HG02970 (cell line): Measurements from ENCODE around the gene CMTM3.
"Not testable (repeated sequence)": the region's sequence is repeated elsewhere in the genome, so short reads cannot be mapped to it uniquely, and the experiment has no call there.

Experiments used
- ATAC-seq: cut with Tn5 transposase; IDR thresholded peaks from one replicate; pipeline ENCODE4 v1.9.1; 2021; ENCODE audit warnings: mild to moderate bottlenecking, moderate library complexity, moderate number of reproducible peaks; ENCODE audit not compliant: unreplicated experiment, low FRiP score

The CMTM3 gene

DNA sequence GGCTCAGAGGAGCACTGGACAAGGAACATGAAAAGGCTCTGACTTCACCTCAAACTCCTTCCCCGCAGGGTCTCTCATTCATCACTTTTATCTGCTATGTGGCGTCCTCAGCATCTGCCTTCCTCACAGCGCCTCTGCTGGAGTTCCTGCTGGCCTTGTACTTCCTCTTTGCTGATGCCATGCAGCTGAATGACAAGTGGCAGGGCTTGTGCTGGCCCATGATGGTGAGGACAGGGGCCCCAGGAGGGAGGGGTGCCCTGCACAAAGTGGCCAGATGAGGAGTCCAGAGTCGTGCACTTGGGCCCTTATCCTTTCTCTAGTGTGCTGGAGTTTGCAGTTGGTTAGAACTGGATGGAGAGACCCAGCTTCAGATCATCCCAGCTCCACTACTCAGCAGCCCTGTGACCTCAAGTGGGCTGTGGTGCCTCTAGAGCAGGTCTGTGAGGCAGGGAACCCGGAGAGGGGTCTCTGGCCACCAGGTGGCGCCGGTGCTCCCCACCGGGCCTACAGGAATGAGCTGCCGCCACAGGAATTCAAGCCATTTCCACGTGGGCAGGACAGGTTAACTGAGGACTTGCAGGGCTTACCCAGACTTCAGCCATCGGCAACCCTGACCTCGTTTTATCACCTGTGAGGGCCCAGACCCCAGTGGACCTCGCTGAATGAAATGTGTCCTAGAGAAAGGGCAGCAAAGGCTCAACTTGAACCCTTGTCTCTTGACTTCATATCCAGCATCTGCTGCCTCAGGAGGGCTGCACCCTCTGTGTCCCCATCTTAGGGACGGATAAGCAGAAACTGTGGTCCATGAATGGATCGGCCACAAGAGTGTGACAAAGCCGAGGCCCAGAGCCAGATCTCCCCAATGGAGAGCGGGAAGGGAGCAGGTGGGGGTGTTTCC lies 4.0 kb downstream of the CMTM3 start:
- ATAC-seq = no peak

DNA sequence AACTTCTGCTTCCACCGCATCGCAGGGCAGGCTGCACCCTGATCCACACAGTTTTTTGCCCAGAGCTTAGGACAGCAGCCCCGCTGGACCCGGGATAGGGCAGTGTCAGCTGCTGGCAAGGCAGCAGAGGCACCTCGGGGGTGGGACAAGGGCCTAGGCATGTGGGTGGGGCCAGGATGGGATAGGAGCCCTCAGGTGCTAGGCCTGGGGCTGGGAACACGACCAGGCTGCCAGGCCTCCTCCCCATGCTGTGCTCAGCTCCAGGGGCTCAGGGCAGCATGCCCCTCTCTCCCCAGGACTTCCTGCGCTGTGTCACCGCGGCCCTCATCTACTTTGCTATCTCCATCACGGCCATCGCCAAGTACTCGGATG lies 4.6 kb downstream of the CMTM3 start:
- no peak for ATAC-seq

DNA sequence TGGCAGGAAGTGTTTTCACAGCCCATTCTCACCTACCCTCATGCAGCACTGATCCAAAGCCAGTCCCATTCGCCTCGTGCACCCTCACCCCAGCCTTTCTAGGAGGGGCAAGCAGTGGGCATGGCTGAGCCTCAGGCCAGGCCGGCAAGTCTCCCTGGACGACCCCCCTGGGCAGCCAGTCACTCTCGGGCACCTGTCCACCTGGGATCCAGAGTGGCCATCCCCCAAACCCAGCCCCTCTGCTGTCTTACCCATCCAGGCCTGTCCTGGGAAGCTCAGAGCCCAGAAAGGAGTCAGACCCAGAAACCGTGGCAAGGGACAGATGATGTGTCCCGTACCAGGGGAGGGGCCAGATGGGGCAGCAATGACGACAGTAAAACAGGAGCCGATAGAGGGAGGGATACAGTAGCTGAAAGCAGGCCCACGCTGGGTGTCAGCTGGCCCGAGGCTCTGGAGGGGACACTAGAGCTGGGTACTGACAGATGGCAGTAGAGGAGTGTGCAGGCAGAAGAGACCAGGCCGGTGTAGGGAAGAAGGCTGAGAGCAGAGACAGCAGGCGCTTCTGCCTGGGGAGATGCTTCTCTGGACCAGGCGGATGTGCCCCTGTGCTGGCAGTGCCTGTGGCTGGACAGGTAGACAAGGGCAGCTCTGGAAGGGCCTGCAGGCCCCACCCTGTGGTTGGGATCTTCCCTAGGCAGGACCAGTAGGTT lies 5.8 kb downstream of the CMTM3 start:
- no peak for ATAC-seq

DNA sequence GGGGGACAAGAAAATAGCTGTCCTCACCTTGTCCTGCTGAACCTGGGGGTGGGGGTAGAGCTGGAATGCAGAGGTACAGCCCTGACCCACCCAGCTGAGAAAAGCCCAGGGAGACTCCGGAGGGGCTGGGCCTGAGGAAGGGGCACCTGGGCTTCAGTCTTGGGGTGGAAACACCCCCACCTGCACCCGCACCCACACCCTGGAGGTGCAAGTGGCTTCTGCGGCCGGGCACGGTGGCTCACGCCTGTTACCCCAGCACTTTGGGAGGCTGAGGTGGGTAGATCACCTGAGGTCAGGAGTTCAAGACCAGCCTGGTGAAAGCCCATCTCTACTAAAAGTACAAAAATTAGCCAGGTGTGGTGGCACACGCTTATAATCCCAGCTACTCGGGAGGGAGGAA lies 7.4 kb downstream of the CMTM3 start:
- not testable (repeated sequence) for ATAC-seq

DNA sequence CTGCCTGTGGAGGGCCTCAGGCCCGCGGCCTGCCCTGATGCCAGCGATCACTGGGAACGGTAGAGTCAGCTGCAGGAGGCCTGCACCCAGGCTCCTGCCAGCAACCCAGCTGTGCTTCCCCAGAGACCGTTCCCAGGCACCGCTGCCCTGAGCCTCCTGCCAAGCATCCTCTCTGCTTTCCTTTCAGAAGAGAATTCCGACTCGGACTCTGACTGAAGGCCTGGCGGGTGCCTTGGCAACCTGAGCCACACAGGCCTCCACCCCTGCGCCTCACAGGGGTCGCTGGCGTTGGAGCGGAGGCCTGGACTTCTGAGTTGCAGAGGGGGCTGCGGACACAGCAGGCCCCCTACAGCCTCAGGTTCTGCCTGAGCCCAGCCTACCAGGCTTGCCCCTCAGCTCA lies 7.9 kb downstream of the CMTM3 start:
- no peak for ATAC-seq

DNA sequence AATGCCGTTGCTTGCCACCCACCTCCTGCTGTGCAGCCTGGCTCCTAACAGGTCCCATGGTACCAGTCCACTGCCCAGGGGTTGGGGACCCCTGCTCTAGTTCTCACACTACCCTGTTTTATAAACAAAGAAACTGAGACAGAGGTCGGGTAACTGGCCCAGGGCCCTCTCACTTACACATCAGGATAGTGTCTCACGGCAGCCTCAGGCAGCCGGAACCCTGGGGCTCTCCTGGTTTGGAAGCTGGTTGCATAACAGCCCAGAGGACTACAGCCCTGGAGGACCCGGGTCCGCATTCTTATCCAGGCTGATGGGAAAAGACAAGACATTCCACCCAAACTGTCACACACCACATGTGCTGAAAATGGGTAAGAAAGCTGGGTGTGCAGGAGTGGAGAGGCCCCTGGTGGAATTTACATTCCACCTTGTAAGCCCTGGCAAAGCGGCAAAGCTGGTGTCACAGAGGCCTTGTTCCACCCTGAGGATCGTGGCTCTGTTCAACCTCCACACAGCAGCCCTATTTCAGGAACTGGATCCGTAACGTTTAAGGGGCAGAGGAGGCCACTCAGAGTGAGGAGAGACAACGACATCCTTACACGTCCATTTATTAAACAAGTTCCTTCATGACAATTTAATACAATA lies 9.8 kb downstream of the CMTM3 start:
- no peak for ATAC-seq

- ATAC-seq = no peak
Measured at GRCh38 chr16:66616169-66616568, 11.7 kb downstream of the CMTM3 start.

GRCh38 chr16:66616592-66616991 lies 12.1 kb downstream of the CMTM3 start:
- ATAC-seq = no peak

DNA sequence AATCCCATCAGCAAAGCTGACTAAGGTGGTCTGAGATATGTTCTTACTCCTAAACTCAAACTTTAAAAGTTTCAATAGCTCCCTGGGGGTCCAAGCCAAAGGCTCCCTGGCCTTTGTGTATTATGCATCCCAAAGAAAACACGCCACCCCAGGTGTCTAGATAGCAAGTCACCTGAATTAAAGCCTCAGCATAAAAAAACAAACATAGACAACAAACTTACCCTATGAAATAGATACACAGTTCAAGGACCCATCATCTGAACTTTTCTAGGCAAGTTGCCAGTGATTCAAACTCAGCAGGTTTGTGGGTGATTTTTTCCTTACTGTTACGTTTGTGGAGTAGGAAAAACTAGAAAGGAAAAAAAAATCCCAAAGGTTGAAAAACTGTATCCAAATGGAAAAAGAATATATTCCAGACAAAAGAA lies 12.5 kb downstream of the CMTM3 start:
- no peak for ATAC-seq

DNA sequence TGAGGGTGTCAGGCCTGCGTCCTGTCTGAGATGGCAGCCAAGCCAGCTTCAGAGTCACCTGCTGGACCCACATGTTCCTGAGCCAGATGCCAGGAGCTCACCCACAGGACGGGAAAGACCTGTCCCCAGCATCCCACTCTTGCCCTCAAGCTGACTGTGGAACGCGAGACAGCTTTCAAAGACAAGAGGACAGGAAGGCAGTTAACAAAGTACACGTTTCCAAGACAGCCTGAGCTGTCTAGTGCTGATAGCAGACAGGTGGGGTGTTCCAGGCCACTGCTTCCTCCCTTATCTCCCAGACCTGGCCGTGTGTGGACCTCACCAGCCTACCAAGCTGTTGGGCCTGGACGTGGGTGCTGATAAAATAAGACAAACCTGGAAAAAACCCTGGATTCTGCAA lies 13.2 kb downstream of the CMTM3 start:
- no peak for ATAC-seq

DNA sequence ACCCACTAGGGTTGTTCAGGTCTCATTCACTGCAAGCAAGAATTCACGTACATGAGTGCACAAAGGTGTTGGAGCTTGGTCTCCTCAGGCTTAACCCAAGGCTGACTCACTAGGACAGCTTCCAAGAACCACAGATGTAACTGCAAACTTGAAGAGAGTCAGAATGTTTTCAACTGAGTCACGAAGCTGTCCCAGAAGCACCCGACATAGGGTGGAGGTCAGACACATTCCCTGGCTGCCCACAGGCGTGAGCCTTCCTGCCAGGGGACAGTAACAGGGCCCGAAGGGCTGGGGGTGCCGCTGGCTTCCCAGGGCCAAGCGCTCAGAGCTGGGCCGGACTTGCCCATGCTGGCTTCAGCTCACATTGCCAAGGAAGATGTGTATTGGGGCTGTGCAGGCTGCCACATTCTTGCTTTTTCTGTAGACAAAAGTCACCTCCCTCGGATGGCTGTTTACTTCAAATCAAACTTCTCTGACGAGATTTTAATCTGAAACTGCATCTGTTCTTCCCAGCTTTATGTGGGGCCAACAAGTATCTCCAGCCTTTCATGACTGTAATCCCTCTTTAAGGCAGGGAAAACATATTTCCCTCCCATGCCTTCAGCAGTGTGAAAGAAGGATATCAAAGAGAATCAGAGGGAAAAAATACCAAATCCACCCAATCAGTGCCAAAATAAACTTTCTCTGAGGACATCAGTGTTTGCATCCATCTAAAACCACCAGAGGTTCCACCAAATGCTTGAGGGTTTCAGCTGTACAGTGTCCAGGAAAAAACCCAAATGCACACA lies 14.3 kb downstream of the CMTM3 start:
- ATAC-seq = no peak

GRCh38 chr16:66619534-66620428 lies 15.3 kb downstream of the CMTM3 start:
- no peak for ATAC-seq

- no peak for ATAC-seq
Measured at GRCh38 chr16:66620429-66620795, 15.9 kb downstream of the CMTM3 start.

DNA sequence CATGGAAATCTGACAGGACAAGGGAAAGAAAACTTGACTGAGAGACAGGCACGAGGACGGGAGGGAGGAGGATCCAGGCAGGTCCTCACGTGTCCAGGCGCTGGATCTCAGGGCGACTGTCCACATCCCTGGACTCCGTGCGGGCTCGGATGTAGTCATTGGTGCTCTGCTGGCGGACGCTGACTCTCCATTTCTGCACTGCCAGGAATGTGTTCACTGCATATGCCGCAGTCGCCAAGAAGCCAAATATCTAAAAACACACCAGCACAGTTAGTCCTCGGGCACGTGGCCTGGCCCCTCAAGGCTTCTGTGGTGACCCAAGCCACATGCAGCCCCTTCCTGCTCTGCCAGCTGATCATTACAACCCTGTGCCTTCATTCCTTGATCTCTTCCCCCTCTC lies 17.5 kb downstream of the CMTM3 start:
- no peak for ATAC-seq

DNA sequence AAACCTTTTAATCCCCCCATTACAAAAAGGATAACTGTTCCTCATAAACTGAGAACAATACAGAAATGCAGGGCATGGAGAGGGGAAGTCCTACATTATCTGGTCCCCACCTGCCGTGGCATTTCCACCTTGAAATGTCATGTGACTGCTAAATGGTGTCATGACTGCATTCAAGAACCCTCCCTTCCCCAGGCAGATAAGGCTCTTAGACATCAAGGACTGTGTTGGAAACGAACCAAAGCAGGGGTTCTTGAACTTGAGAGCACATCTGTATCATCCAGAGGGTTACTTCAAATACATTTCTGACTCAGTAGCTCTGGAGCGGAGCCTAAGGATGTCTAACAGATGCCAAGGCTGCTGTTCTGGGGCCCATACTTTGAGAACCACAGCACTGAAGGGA lies 18.4 kb downstream of the CMTM3 start:
- no peak for ATAC-seq

DNA sequence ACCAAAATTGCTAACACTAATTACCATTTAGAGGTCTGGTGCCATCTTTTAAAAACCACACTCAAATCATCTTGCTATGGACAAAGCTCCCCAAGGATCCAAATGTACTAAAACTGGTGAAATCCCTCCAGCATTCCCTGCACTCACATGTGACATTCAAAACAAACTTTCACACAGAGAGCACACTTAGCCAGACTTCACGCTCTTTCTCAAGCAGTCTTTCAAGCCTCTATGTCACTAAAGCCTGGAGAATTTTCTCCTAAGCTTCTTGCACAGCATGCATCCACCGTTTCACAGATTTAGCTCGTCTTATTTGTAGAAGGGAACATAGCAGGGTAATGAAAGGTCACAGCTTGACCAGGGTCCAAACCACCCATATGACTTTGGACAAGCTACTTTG lies 19.3 kb downstream of the CMTM3 start:
- ATAC-seq = no peak

DNA sequence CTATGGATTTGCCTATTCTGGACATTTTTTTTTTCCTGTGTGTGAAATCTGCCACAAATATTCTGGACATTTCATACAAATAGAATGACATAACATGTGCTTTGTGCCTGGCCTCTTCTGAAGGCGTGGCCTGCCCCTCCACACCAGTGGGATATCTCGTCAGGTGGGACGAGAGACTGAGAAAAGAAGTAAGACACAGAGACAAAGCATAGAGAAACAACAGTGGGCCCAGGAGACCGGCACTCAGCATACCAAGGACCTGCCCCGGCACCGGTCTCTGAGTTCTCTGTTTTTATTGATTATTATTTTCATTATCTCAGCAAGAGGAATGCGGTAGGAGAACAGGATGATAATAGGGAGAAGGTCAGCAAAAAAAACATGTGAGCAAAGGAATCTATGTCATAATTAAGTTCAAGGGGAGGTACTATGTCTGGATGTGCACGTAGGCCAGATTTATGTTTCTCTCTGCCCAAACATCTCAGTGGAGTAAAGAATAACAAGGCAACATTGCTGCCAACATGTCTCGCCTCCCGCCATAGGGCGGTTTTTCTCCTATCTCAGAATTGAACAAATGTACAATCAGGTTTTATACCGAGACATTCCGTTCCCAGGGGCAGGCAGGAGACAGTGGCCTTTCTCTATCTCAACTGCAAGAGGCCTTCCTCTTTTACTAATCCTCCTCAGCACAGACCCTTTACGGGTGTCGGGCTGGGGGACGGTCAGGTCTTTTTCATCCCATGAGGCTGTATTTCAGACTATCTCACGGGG lies 23.3 kb downstream of the CMTM3 start:
- ATAC-seq = not testable (repeated sequence)

DNA sequence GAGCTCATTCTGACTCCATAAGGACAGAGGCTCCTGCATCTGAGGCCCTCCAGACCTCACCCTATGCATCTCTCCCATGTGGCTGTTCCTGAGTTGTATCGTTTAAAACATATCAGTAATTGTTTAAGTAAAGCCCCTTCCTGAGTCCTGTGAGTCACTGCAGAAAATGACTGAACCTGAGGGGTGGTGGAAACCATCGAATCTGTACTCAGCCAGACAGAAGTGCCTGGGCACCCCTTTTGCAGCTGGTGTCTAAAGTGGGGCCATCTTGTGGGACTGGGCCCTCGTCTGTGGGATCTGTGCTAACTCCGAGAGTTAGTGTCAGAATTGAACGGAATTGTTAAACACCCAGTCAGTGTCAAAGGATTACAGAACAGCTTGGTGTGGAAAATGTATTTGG lies 25.4 kb downstream of the CMTM3 start:
- no peak for ATAC-seq
